Upper lobe of left lung (tissue), 4 donors: ENCODE data around the gene SYNPR.

Source experiments
- POLR2A ChIP-seq, 4 donors: fragments of 450-650 bp; IDR thresholded peaks; one replicate each; pipeline ENCODE4 v1.5.1; 2016 to 2017; ENCODE audit warnings: antibody characterized with exemption in 4 of 4, mild to moderate bottlenecking in 2 of 4
- POLR2AphosphoS5 ChIP-seq, 2 donors: sonication (generic); formaldehyde crosslinking; IDR thresholded peaks; one replicate each; pipeline ENCODE4 v1.5.1; 2017; ENCODE audit warnings: antibody characterized with exemption in 2 of 2
- TF ChIP-seq, protein P1 (sequence below), 6 experiments: fragments of 450-650 bp in 4 of 6; fragments of 200-600 bp in 2 of 6; sonication (generic) in 2 of 6; IDR thresholded peaks; one replicate each; pipeline ENCODE4 v1.5.1; 2016 to 2019; ENCODE audit warnings: antibody characterized with exemption in 6 of 6

DNA sequence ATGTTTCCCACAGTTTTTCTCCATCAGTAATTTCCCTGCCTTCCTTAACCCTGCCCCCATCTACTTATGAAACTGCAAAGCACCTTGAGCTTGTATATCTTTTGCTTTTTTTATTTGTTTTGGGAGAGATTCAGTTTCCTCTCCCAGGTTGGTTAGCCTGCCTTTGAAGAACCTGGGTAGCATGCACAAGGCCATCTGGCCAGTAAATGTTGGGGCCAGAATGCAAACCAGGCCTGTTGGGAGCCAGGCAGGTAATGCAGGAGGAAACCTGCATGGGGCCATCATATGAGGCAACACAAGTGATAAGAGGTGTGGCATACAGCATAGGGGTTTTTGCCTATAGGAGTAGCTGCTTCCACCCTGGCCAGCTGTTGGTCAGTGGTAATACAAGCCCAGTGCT is 17.7 kb downstream of the SYNPR start:
- TF ChIP-seq, protein P1, sequence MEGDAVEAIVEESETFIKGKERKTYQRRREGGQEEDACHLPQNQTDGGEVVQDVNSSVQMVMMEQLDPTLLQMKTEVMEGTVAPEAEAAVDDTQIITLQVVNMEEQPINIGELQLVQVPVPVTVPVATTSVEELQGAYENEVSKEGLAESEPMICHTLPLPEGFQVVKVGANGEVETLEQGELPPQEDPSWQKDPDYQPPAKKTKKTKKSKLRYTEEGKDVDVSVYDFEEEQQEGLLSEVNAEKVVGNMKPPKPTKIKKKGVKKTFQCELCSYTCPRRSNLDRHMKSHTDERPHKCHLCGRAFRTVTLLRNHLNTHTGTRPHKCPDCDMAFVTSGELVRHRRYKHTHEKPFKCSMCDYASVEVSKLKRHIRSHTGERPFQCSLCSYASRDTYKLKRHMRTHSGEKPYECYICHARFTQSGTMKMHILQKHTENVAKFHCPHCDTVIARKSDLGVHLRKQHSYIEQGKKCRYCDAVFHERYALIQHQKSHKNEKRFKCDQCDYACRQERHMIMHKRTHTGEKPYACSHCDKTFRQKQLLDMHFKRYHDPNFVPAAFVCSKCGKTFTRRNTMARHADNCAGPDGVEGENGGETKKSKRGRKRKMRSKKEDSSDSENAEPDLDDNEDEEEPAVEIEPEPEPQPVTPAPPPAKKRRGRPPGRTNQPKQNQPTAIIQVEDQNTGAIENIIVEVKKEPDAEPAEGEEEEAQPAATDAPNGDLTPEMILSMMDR (IDR thresholded peaks at IDR 0.05), result no peak
- TF ChIP-seq POLR2A (IDR thresholded peaks at IDR 0.05) (no peak), POLR2AphosphoS5 (IDR thresholded peaks at IDR 0.05) (no peak)
